ENCODE results near the gene GLIS2.

Gene GLIS2

DNA sequence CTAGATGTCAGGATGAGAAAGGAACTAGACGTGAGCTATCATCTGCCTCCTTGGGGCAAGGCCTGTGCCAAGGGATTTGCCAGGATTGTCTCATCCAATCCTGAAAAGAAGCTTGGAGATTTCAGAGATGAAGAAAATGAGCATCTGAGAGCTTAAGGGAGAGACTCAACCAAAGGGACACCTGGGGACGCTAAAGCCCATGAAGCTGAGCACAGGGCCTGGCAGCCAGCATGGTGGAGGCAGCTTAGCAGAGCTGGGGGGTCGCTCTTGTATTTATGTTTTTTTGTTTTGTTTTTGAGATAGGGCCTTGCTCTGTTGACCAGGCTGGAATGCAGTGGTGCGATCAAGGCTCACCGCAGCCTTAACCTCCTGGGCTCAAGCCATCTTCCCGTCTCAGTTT lies 18.4 kb upstream of the GLIS2 start:
- no peak for DNase-seq (ENCODE audit: low read depth in 2 of 2)

DNA sequence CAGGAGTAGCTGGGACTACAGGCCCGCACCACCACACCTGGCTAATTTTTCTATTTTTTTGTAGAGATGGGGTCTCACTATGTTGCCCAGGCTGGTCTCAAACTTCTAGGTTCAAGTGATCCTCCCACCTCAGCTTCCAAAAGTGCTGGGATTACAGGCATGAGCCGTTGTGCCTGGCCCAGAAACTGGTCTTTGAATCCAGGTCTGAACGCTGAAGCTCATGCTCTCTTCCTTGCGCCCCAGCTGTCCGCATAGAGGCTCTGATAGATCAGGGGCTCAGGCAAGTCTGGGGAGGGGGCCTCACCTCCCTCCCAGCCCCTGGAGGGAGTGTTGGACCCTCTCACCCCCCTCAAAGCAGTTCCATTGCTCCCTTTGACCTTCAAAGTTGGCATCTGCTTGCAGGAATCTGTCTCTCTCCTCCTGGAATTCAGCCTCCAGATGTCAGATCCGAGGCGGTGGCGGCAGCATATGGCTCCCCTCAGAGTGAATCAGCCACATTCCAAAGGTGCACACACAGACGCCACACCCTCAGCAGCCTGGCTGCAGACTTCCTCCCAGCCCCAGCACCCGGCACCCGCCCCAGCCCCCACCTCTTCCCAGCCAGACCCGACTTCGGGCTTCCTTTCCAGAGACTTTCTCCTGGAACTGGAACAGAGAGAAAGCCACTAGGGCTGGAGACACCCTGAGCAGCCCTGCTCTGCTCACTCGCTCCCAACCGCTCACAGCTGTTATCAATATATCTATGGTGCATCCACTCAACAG lies 16.9 kb upstream of the GLIS2 start:
- DNase-seq (ENCODE audit: low read depth in 2 of 2) = no peak

DNA sequence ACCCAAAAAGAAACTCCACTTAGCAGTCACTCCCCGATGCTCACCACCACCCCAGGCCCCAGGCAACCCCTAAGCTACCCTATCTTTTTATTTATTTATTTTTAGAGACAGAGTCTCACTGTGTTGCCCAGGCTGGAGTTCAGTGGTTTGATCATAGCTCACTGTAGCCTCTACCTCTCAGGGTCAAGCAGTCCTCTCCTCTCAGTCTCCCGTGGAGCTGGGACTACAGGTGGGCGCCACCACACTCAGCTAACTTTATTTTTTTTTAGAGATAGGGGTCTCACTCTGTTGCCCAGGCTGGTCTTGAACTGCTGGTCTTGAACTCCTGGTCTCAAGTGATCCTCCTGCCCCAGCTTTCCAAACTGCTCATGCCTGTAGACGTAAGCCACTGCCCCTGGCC lies 14.7 kb upstream of the GLIS2 start:
- DNase-seq (ENCODE audit: low read depth in 2 of 2) = no peak

DNA sequence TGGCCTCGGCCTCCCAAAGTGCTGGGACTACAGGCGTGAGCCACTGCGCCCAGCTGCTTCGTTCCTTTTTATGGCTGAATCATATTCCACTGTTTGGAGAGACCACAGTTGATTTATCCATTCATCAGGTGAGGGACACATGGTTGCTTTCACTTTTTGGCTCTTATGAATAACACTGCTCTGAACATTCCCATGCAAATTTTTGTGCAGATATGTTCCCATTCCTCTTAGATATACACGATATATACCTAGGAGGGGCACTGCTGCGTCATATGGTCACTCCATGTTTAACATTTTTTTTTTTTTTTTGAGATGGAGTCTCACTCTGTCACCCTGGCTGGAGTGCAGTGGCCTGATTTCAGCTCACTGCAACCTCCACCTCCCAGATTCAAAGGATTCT lies 13.9 kb upstream of the GLIS2 start:
- no peak for DNase-seq (ENCODE audit: low read depth in 2 of 2)

DNA sequence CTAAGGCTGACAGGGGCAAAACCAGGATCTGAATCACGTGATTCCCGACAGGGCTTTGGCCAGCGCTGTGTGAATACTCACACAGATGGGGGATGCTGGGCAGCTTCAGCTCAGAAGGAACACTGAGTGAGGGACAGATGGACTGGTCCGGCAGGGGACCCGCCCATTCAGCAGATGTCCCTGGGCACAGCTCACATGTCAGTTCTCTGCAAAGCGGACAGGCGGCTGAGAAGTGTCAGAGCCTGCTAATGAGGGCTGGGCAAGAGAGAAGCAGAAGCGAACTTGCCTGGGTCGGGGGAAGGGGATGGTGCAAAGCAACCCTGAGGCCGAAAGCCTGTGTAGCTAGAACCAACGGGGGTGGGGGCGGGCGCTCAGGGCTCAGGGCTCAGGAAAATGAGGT lies 11.9 kb upstream of the GLIS2 start:
- no peak for DNase-seq (ENCODE audit: low read depth in 2 of 2)

DNA sequence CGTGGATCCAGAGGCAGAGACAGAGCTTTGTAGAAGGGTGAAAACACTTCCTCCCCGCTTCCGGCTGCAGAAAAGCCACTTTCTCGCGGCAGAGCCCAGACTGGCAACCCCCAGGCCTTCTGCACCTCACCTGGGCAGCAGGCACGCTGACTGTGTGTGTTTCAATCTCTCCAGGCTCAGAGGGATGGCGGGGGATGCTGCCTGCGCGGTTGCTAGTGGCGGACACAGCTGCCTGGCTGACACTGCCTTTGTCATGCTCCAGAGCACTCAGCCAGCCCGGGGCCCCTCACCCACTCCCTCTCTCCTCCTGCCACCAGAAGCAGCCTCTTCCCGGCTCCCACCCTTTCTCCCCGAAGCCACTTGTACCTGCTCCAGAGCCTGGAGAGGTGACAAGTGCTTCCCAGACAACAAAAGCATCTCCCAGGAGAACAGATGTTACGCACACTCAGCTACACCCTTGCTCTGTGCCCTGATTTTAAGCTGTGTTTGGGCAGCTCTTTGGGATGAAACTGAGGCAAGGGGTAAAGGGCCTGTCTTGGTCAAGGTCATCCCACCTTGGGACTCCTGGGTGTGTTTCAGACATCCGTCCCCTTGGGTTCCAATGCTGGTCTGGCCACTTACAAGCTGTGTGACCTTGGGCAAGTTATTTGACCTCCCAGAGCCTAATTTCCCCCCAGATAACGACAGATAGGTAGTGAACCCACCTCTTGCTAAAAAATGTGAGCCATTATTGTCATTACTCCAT lies 9.2 kb upstream of the GLIS2 start:
- DNase-seq (ENCODE audit: low read depth in 2 of 2) = no peak

DNA sequence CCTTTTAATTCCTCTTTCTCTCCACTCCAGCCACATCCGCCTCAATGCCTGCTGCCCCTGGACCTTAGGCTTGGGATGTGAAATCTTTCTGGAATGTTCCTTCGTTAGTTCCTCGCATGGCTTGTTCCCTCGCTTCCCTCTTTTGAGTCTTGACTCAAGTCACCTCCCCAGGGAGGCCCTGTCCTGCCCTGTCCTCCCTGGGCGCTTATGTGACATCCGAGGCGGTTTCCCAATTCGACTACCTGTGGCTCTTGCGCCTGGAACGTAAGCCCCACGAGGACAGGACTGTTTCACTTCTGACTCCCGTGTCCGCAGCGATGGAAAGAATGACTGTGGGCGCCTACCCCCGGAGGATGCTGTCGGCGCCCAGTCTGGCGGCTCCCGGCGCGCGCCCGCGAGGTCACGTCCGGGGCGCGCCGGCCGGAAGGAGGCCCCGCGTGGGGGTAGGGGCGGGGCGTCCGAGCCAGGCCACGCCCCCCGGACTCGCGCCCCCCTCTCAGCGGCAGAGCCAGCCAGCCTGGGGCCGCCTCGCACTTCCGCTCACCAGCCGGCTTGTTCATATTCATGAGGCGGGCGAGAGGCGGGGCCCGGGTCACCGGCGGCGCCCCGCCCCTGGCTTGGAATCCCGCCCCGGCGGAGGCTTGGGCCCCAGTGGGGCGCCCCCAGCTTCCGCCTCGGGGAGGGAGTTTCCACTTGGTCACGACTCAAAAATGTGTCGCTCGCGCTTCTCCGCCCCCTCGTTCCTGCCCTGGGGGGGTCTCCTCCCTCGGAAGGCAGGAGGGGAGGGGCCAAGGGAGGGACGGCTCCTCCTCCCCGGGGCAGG lies 8.4 kb upstream of the GLIS2 start:
- DNase-seq (ENCODE audit: low read depth in 2 of 2) = peak; percentile 89 to 93

DNA sequence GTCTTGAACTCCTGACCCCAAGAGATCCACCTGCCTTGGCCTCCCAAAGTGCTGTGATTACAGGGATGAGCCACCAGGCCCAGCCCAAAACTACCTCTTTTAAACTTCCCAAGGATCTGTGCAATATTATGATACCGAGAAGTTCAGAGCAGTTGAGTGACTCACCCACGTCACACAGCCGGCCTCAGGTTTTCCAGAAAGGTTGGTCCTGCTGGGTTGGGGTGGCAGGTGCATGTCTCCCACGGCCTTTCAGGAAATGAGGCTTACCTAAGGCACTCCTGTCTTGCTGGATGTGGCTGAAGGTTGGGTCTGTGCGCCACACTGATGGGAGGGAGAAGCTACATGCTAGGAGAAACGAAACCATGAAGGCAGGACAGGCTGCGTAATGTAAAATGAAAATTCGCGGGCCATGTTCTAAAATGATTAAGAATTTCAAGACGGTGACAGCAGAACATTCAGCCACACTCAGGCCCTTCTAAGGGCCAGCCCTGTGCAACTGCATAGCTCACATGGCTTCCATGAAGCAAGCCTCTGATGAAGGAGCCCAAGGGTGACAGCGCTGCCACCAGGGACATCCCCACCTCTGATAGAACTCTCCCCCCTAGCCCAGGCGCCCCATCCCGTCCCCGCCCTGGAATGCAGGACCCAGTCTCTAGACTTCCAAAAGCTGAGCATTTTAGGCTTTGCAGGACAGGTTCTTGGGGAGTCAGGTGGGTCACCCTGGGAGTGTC lies 6.6 kb upstream of the GLIS2 start:
- DNase-seq (ENCODE audit: low read depth in 2 of 2) = no peak

DNA sequence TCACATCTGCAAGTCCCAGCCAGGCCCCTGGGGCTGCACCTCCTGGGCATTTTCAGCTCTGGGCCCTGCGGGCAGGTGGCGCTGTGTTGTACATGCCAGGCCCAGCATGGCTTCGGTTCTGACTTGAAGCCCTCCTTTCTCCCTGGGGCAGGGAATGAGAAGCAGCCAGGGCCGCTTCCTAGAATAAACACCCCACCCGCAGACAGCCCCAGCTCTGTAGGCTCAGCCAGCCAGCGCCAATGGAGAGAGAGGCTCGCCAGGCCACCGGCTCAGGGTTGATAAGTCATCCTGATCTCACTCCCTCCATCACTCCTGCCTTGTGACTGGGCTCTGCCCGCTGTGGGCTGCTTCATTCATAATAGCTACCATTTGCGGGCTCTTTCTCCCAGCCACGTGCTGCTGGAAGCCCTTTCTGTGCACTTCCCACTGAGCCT lies 6.0 kb upstream of the GLIS2 start:
- DNase-seq (ENCODE audit: low read depth in 2 of 2) = peak in 1 of 2 donors; percentile 36

DNA sequence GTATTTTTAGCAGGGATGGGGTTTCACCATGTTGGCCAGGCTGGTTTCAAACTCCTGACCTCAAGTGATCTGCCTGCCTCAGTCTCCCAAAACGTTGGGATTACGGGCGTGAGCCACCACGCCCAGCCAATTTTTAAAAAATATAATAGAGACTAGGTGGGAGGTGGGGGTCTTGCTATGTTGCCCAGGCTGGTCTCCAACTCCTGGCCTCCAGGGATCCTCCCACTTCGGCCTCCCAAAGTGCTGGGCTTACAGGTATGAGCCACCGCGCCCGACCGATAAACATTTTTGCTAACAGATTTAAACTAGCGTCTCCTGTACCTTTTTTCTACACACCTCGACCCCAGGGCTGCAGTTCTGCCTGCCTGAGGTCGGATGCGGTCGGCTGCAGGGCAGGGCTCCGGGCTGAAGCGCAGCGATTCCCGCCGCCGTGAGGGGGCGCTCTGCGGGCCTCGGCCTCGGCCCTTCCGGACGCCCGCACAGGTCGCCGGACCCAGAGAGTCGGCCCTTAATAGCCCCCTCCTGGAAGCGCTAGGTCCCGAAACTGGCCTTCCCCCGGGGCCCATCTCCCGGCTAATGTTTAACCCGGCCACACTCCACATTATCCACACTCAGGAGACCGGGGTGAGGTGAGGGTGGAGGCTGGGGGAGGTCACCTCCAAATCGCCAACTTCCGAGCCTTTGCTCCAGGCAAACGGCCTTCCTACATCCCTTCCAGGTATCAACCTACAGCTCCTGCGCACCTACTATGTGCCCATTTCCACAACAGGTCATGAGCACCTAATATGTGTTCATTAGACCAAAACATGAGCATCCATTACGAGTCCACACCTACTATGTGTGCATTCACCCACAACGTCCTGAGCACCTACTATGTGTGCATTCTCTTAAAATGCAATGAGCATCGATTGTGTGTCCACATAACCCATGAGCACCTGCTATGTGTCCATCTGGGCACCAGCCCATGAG lies 2.0 kb upstream of the GLIS2 start:
- DNase-seq (ENCODE audit: low read depth in 2 of 2) = no peak

DNA sequence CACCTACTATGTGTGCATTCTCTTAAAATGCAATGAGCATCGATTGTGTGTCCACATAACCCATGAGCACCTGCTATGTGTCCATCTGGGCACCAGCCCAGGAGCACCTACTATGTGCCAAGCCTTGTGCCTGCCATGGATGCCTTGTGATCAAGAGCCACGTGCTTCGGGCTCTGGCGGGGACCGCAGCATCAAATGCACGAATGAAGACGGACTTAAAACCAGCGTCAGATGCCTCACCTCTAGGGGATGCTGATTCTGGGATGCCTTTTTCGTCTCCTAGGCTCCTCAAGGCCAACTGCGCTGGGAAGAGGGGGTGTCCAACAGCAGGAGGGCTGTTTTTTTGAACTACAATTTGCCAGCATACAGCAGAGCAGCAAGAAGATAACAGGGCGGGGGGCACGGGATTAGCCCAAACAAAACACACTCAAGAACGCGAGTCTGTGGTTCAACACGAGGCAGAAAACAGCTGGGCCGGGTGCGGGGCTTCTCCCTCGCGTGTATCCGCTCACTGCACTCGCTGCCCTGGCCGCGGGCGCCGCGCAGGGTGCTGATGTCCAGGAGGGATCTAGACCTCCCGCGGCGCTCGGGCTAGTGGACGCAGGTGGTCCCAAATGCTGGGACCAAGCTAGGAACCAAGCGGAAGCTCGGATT lies 1.2 kb upstream of the GLIS2 start:
- no peak for DNase-seq (ENCODE audit: low read depth in 2 of 2)

DNA sequence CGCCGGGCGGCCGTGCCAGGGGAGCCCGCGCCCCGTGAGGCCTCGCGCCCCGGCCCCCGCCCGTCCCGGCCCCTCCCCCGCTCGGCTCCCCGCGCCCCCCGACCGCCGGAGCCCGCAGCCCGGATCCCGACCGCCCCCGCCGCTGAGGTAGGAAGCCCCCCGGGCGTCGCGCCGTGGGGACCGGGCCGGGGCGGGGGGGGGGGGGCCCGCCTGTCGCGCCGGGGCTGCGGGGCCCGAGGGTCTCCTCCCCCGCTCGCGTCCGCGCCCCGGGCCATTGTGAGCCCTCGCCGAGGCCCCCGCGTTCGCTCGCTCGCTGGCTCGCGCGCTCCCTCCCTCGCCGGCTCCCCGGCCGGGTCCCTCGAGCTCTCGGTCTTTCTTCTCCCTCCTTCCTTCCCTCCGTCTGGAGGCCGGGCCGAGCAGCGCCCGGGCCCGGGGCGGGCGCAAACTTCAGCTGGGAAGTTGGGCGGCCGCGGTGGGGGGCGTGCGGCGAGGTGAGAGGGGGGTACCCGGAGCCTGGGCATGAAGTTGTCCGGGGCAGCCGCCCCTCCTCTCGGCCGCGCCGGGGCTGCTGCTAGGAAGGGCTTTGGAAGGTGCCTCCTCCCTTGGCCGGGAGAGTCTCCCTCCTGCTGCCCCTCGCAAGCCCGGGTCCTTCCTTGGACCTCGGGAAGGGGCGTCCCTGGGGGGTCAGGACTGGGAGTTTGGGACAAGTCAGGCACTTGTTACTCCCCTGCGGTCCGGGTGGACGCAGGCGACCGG lies 419 bp downstream of the GLIS2 start:
- DNase-seq (ENCODE audit: low read depth in 2 of 2) = no peak

DNA sequence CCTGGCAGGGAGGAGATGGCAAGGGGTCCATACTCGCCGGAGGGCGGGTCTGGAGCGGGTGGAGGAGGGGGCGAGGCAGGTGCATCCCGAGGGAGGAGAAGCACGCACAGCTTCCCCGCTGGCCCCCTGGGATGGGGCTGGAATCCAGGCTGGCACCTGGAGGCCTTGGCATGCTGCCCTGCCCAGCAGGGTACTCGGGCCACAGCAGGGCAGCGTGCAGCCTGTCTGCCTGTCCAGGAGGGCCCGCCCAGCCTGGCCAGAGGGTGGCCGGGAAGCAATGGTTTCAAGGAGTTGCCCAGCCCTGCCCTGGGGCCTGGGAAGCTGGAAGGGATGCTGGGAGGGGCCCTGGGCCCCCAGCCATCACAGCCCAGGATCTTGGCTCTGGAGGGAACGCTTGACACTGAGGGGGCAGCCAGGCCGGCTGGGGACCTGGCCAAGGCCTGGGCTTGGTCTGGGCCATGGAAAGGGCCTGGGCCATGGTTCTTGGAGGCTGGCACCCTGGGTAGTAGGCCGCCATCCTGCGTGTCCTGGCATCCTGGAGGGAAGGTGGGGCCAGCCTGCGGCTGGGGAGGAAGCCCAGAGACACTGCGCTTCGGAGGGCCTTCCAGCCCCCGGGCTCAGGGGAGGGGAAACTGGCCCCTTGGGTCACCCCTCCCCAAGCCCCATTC lies 1.1 kb downstream of the GLIS2 start:
- DNase-seq (ENCODE audit: low read depth in 2 of 2) = no peak

DNA sequence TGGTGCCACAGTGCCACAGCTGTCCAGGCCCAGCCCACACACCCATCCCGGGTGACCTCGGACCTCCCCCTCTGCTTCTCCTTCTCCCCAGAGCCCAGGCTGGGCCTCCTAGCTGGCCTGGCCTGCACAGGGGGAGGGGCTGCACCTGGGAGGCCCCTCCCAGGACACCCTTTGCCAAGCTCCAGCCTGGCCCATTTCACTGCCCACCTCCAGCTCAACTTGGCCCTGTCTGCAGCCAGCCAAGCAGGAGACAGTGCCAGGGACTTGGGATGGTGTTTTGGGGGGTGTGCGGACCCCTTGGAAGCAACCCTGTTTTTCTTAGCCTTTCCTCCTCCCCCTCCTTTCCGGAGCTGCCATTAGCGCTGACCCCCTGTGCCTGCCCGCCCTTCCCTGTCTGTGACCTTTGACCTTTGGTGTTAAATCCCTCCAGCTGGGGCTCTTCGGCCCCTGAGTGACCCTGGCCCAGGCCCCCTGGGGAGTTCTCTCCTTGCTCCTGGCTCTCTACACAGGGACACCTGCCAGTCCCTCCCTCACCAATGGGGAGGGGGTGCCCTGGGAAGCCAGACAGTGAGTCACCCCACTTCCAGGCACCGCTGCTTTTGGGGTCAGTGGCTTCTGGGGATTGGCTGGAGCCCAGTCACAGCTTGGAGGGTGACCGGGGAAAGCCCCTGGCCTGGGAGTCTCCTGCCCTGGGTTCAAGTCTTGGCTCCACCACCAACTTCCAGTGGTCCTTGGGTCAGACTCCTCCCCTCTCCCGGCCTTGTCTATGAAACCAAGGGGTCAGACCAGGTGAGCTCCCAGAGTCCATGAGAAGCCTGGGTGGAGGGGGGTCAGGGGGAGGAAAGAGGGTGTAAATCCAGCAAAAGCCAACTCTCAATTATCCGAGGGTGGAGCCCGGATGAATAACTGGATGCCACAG lies 1.9 kb downstream of the GLIS2 start:
- DNase-seq (ENCODE audit: low read depth in 2 of 2) = no peak

DNA sequence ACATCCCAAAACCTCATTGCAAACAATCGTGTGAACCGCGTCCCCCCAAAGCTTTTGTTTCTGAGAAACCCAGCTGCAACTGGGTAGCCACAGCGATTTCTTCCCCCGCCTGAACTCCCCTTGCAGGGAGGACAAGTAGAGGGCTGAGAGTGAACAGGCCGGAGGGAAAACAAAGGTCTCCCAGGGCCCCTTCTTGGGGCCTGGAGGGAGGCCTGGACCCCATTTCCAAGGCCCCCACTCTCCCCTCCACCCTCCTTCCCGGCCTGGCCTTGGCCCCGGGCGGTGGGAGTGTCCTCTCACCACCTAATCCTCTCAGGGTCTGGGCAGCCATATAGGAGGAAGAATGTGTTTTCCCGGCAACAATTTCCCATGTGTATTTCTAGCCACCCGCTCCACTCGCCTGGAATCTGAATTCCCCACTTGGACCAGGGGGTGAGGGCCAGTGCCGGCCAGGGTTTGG lies 2.6 kb downstream of the GLIS2 start:
- no peak for DNase-seq (ENCODE audit: low read depth in 2 of 2)

DNA sequence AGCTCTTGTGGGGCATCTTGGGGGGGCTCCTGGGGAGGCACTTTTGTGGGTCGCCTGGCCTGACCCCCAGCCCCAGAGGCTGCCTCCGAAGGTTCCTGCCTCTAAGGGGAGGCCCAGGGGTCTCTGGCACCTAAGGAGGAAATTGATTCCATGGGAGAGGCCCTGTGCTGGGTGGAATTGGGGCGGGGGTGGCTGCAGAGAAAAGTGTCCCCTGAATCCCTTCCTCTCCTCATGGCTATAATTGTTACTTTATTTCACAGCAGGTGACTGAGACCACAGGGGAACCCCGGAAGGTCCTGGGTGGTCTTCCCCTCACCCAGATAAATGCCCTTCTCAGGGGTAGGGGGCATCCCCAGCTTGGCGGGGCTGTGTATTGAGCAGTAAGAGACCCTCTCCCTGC lies 3.1 kb downstream of the GLIS2 start:
- no peak for DNase-seq (ENCODE audit: low read depth in 2 of 2)
